GM06990 (cell line): ENCODE measurements around the gene CBLL1.

Source experiments
- DNase-seq: peaks from one replicate; pipeline ENCODE4 v3.0.0-alpha.2; 2011; ENCODE audit not compliant: insufficient read length; ENCODE audit errors: extremely low read depth
- H3K27me3 ChIP-seq: replicated peaks from 2 replicates; pipeline ENCODE4 v1.6.0; 2011; ENCODE audit warnings: low read length; ENCODE audit not compliant: control insufficient read depth, insufficient read depth
- H3K36me3 ChIP-seq: 2 replicates; pipeline ENCODE4 v1.5.1; 2011; ENCODE audit warnings: low read length; ENCODE audit not compliant: control insufficient read depth, insufficient read depth
- H3K4me3 ChIP-seq: replicated peaks from 2 replicates; pipeline ENCODE4 v1.5.1; 2011; ENCODE audit warnings: low read depth, mild to moderate bottlenecking, control low read depth, low read length
- TF ChIP-seq, protein P1 (sequence below): IDR thresholded peaks from 2 replicates; pipeline ENCODE4 v1.5.1; 2011; ENCODE audit warnings: low read length, control low read depth, mild to moderate bottlenecking, inconsistent platforms; ENCODE audit not compliant: insufficient read depth, poor library complexity, severe bottlenecking

The CBLL1 gene

DNA sequence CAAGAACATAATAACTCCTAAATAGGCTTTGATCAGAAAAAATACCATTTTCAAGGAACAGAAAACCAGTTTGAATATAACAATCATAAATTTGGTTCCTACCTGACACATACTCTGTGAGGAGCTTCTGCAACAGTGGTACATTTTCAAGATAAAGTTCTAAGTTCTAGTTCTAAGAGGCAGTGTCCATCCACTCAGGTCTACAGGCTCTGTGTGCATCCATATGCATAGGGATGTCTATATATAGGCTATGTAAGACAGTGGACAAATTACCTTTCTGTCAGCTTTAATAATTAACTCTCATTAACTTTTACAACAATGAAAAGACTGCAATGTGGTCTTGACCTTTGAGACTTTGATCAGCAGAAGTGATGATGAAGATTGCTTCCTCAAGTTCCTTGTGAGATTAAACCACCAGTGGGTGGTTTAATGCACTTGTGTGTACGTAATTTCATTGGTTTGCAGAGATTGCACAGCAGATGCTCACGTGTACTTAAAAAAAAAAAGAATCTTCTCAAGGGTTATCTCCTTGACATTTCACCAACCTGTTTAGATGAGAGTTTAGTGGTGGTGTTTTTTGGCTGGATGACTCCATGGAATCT lies 59.2 kb downstream of the CBLL1 start, which contains the start of gene SLC26A3:
TSS of gene SLC26A3 (minus strand) at position 215 of the 602 bp plus-strand sequence. CDS start 8,714 bp downstream, outside the sequence.
- TF ChIP-seq, protein P1, sequence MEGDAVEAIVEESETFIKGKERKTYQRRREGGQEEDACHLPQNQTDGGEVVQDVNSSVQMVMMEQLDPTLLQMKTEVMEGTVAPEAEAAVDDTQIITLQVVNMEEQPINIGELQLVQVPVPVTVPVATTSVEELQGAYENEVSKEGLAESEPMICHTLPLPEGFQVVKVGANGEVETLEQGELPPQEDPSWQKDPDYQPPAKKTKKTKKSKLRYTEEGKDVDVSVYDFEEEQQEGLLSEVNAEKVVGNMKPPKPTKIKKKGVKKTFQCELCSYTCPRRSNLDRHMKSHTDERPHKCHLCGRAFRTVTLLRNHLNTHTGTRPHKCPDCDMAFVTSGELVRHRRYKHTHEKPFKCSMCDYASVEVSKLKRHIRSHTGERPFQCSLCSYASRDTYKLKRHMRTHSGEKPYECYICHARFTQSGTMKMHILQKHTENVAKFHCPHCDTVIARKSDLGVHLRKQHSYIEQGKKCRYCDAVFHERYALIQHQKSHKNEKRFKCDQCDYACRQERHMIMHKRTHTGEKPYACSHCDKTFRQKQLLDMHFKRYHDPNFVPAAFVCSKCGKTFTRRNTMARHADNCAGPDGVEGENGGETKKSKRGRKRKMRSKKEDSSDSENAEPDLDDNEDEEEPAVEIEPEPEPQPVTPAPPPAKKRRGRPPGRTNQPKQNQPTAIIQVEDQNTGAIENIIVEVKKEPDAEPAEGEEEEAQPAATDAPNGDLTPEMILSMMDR: no peak
- Histone ChIP-seq H3K27me3 (no peaks in the 10 kb centered on the region; the same call in 1 of the 2 replicates), H3K36me3 (no peaks in the 10 kb centered on the region), H3K4me3 (no peak within 1 kb of the TSS)
- no peak for DNase-seq

- no peaks in the 10 kb centered on the region for H3K27me3 ChIP-seq
- TF ChIP-seq, protein P1: no peak
- DNase-seq: no peak
- no peaks in the 10 kb centered on the region for H3K36me3 ChIP-seq
- H3K4me3 ChIP-seq: no peak overlapping the region
These were observed 65.2 kb downstream of the CBLL1 start for GRCh38 chr7:107809179-107809578.

DNA sequence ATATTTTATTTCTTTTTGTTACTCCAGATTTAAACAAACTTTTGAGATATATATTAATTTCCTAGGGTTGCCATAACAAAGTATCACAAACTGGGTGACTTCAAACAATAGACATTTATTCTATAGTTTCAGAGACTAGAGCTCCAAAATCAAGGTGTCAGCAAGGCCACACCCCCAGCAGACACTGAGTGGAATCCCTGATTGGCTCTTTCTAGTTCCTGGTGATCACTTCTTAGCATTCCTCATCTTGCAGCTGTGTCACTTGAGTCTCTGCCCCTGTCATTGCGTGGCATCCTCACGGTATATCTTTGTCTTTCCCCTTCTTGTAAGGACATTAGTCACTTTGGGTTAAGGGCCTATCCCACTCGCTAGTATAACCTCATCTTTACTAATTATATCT lies 66.7 kb downstream of the CBLL1 start:
- no peaks in the 10 kb centered on the region for H3K36me3 ChIP-seq
- H3K27me3 ChIP-seq: no peaks in the 10 kb centered on the region
- no peak overlapping the region for H3K4me3 ChIP-seq
- no peak for DNase-seq
- TF ChIP-seq, protein P1: no peak
